Cardiac septum (tissue), 1 donor: Measurements from ENCODE around the gene ALG1. TPM values are rescaled to one million over a fixed set of nuclear protein-coding genes. Genes with fewer than 3 reads are reported as not detected.
"Not testable (repeated sequence)": the region's sequence is repeated elsewhere in the genome, so short reads cannot be mapped to it uniquely, and the experiment has no call there.

Source experiments
- DNase-seq: peaks from one replicate; pipeline ENCODE4 v3.0.0-alpha.2; 2020; ENCODE audit warnings: low spot score
- intact Hi-C: fragments of 100-400 bp; cut with DNase I; formaldehyde crosslinking; loops from one replicate; pipeline ENCODE4 v1.14.0; 2022
- total RNA-seq: library from RNA; stranded (reverse); fragmentation: NEBNext Ultra II Directional; extraction: Animal tissue kit (Norgen Biotek cat#: 25700); gene quantifications from one replicate; pipeline ENCODE4 v1.2.1, GENCODE V29; 2021
- donor health status: DM: no; HTN: no; CAD: no.

ALG1 gene
- total RNA-seq, 1 donor from 2014 or later: 8.0 TPM

- DNase-seq, intact Hi-C loops: not testable (repeated sequence)
Observed at GRCh38 chr16:5095145-5095830, 23.6 kb downstream of the ALG1 start.

- intact Hi-C loops: not testable (repeated sequence)
Observed at GRCh38 chr16:5096437-5097060, 24.9 kb downstream of the ALG1 start.

GRCh38 chr16:5097061-5097469 lies 25.4 kb downstream of the ALG1 start:
- DNase-seq, intact Hi-C loops: not testable (repeated sequence)

More at GRCh38 chr16:5096437-5097060, 24.9 kb downstream of the ALG1 start:
- not testable (repeated sequence) for DNase-seq

GRCh38 chr16:5097470-5098220 lies 26.0 kb downstream of the ALG1 start, which contains the start of gene EEF2KMT:
Gene EEF2KMT (minus strand): TSS chr16:5097795. CDS start chr16:5097739, 56 bp downstream.
- intact Hi-C loops: not testable (repeated sequence)
- DNase-seq: peak; percentile 99

GRCh38 chr16:5098221-5099159 lies 26.8 kb downstream of the ALG1 start:
- DNase-seq: peak; percentile 88
- intact Hi-C loops: not testable (repeated sequence)

- intact Hi-C loops, DNase-seq: not testable (repeated sequence)
Observed at GRCh38 chr16:5099174-5099573, 27.5 kb downstream of the ALG1 start.

GRCh38 chr16:5103296-5104032 lies 31.8 kb downstream of the ALG1 start:
- intact Hi-C loops, DNase-seq: not testable (repeated sequence)

- DNase-seq, intact Hi-C loops: not testable (repeated sequence)
Observed at GRCh38 chr16:5105039-5105438, 33.4 kb downstream of the ALG1 start.

GRCh38 chr16:5108505-5109158 lies 37.0 kb downstream of the ALG1 start:
- intact Hi-C loops: no loop called here
- DNase-seq: no peak

- intact Hi-C loops, DNase-seq: not testable (repeated sequence)
Observed at GRCh38 chr16:5110933-5111332, 39.3 kb downstream of the ALG1 start.

- DNase-seq, intact Hi-C loops: not testable (repeated sequence)
Observed at GRCh38 chr16:5116780-5117295, 45.2 kb downstream of the ALG1 start.

- DNase-seq, intact Hi-C loops: not testable (repeated sequence)
Observed at GRCh38 chr16:5117300-5118087, 45.9 kb downstream of the ALG1 start.

- intact Hi-C loops, DNase-seq: not testable (repeated sequence)
Observed at GRCh38 chr16:5131467-5132004, 59.9 kb downstream of the ALG1 start.

- DNase-seq, intact Hi-C loops: not testable (repeated sequence)
Observed at GRCh38 chr16:5132915-5133600, 61.4 kb downstream of the ALG1 start.

- DNase-seq, intact Hi-C loops: not testable (repeated sequence)
Observed at GRCh38 chr16:5134739-5135452, 63.3 kb downstream of the ALG1 start.
